Ureter (tissue), 1 donor: ENCODE measurements around the gene TNFRSF25. TPM values are rescaled to one million over a fixed set of nuclear protein-coding genes. Genes with fewer than 3 reads are reported as not detected.
"Not testable (repeated sequence)": the region's sequence is repeated elsewhere in the genome, so short reads cannot be mapped to it uniquely, and the experiment has no call there.

Experiments
- DNase-seq: peaks from one replicate; pipeline ENCODE4 v3.0.0-alpha.2; 2020; ENCODE audit warnings: low spot score
- total RNA-seq: library from RNA; stranded (reverse); gene quantifications from one replicate; pipeline ENCODE4 v1.2.4, GENCODE V29; 2023
- donor health status: DM: yes; HTN: yes; CAD: no.

Gene TNFRSF25
- total RNA-seq, 1 donor from 2014 or later: 17.1 TPM

- DNase-seq: no peak
Observed at GRCh38 chr1:6468729-6469461, 2.9 kb upstream of the TNFRSF25 start.

- DNase-seq: no peak
Observed at GRCh38 chr1:6467744-6468688, 2.0 kb upstream of the TNFRSF25 start.

GRCh38 chr1:6467224-6467623, 1.3 kb upstream of the TNFRSF25 start:
- DNase-seq: no peak

GRCh38 chr1:6466751-6467150, 778 bp upstream of the TNFRSF25 start:
- no peak for DNase-seq

GRCh38 chr1:6465461-6466005, 440 bp downstream of the TNFRSF25 start:
- DNase-seq: no peak

GRCh38 chr1:6464915-6465314, 1.1 kb downstream of the TNFRSF25 start:
- no peak for DNase-seq

GRCh38 chr1:6464514-6464836, 1.5 kb downstream of the TNFRSF25 start:
- no peak for DNase-seq

GRCh38 chr1:6463120-6463412, 2.9 kb downstream of the TNFRSF25 start:
- no peak for DNase-seq

GRCh38 chr1:6462412-6463119, 3.4 kb downstream of the TNFRSF25 start:
- no peak for DNase-seq

- DNase-seq: no peak
Observed at GRCh38 chr1:6461538-6462411, 4.2 kb downstream of the TNFRSF25 start.

GRCh38 chr1:6461051-6461530, 4.9 kb downstream of the TNFRSF25 start:
- DNase-seq: no peak

- no peak for DNase-seq
Observed at GRCh38 chr1:6460301-6461050, 5.5 kb downstream of the TNFRSF25 start.

- DNase-seq: no peak
Observed at GRCh38 chr1:6459850-6460265, 6.1 kb downstream of the TNFRSF25 start.

- no peak for DNase-seq
Observed at GRCh38 chr1:6456800-6457466, 9.0 kb downstream of the TNFRSF25 start.

GRCh38 chr1:6455752-6456520, 10.0 kb downstream of the TNFRSF25 start:
- DNase-seq: not testable (repeated sequence)

GRCh38 chr1:6454856-6455751, 10.9 kb downstream of the TNFRSF25 start:
- no peak for DNase-seq

- not testable (repeated sequence) for DNase-seq
Observed at GRCh38 chr1:6453895-6454855, 11.8 kb downstream of the TNFRSF25 start.
